ENCODE data around the gene CDH24.

DNA sequence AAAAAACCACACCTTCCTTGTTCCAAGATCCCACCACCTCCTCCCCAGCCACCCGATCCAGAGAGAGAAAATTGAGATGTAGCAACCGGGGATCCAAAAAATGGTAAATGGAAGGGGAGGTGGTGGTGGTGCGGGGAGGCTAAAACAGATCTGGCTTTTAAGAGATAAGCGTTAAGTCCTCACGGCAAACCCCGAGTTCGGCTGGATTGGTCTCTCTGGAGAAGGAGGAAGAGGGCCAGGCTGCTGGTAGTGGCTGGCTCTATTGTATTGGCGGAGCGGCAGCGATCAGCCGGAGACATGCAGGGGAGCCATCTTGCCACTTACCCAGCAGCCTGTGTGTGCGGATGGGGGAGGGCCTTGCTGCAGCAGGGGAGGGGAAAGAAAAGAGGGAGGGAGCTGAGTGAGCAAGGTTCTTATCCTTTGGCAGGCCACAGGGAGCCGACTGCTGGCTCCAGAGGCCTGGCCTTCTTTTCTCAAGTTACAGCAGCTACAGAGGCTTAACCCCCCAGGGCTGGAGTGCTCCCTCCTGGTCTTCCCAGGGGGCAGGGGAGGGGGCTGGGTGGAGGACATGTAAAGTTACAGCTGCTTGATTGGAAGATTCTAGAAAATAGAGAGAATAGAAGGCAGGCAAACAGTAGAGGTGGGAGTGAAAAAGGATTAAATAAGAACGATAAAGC is 14.1 kb upstream of the CDH24 start:
- TF ChIP-seq, protein P1, sequence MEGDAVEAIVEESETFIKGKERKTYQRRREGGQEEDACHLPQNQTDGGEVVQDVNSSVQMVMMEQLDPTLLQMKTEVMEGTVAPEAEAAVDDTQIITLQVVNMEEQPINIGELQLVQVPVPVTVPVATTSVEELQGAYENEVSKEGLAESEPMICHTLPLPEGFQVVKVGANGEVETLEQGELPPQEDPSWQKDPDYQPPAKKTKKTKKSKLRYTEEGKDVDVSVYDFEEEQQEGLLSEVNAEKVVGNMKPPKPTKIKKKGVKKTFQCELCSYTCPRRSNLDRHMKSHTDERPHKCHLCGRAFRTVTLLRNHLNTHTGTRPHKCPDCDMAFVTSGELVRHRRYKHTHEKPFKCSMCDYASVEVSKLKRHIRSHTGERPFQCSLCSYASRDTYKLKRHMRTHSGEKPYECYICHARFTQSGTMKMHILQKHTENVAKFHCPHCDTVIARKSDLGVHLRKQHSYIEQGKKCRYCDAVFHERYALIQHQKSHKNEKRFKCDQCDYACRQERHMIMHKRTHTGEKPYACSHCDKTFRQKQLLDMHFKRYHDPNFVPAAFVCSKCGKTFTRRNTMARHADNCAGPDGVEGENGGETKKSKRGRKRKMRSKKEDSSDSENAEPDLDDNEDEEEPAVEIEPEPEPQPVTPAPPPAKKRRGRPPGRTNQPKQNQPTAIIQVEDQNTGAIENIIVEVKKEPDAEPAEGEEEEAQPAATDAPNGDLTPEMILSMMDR (IDR thresholded peaks at IDR 0.05; ENCODE audit: poor library complexity, severe bottlenecking): no peak
- TF ChIP-seq, protein P2, sequence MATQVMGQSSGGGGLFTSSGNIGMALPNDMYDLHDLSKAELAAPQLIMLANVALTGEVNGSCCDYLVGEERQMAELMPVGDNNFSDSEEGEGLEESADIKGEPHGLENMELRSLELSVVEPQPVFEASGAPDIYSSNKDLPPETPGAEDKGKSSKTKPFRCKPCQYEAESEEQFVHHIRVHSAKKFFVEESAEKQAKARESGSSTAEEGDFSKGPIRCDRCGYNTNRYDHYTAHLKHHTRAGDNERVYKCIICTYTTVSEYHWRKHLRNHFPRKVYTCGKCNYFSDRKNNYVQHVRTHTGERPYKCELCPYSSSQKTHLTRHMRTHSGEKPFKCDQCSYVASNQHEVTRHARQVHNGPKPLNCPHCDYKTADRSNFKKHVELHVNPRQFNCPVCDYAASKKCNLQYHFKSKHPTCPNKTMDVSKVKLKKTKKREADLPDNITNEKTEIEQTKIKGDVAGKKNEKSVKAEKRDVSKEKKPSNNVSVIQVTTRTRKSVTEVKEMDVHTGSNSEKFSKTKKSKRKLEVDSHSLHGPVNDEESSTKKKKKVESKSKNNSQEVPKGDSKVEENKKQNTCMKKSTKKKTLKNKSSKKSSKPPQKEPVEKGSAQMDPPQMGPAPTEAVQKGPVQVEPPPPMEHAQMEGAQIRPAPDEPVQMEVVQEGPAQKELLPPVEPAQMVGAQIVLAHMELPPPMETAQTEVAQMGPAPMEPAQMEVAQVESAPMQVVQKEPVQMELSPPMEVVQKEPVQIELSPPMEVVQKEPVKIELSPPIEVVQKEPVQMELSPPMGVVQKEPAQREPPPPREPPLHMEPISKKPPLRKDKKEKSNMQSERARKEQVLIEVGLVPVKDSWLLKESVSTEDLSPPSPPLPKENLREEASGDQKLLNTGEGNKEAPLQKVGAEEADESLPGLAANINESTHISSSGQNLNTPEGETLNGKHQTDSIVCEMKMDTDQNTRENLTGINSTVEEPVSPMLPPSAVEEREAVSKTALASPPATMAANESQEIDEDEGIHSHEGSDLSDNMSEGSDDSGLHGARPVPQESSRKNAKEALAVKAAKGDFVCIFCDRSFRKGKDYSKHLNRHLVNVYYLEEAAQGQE (IDR thresholded peaks at IDR 0.05; ENCODE audit: borderline replicate concordance): peak; percentile 91
- TF ChIP-seq EZH2 (IDR thresholded peaks at IDR 0.05; ENCODE audit: borderline replicate concordance, insufficient read depth, low read length, poor library complexity, severe bottlenecking) (no peak), RAD21 (conservative IDR thresholded peaks at IDR 0.05) (no peak), TAF1 (IDR thresholded peaks at IDR 0.05; ENCODE audit: low read depth) (peak; percentile 98), SMC3 (conservative IDR thresholded peaks at IDR 0.05; ENCODE audit: poor library complexity) (no peak), MXI1 (conservative IDR thresholded peaks at IDR 0.05; ENCODE audit: poor library complexity, severe bottlenecking) (peak; percentile 67), EP300 (conservative IDR thresholded peaks at IDR 0.05; ENCODE audit: poor library complexity, severe bottlenecking) (peak; percentile 36), POLR2AphosphoS5 (IDR thresholded peaks at IDR 0.05) (peak; percentile 99)
